OCI-LY7 (cell line): Measurements from ENCODE around the gene RBM19. TPM values are rescaled to one million over a fixed set of nuclear protein-coding genes. Genes with fewer than 3 reads are reported as not detected.

ENCODE experiments used
- BruUV-seq: library from RNA; stranded (reverse); fragments of 400-500 nt; replicated peaks from 2 replicates; lab custom pipeline; 2021; lab: Mats Ljungman, UMichigan
- CTCF ChIA-PET: fragments of 300-600 bp; sonication (Branson Sonifier 250); formaldehyde crosslinking; loops from one replicate; lab custom pipeline; 2022; ENCODE audit warnings: antibody characterized with exemption; ENCODE audit not compliant: unreplicated experiment; lab: Charles Lee
- POLR2A ChIA-PET: fragments of 300-600 bp; sonication (Branson Sonifier 250); formaldehyde crosslinking; loops from one replicate; lab custom pipeline; 2022; ENCODE audit warnings: antibody characterized with exemption; lab: Charles Lee
- DNase-seq: peaks from one replicate; pipeline ENCODE4 v3.0.0-alpha.2; 2015; ENCODE audit warnings: low spot score
- H2AFZ ChIP-seq: fragments of 200-600 bp; sonication (generic), shearing (Covaris generic); 2 replicates; pipeline ENCODE4 v1.6.1; 2014; ENCODE audit warnings: mild to moderate bottlenecking, antibody characterized with exemption, low read length, moderate library complexity
- H3K27ac ChIP-seq: fragments of 200-600 bp; sonication (generic); 2 replicates; pipeline ENCODE4 v1.5.1; 2014; ENCODE audit warnings: mixed run types, low read depth, mild to moderate bottlenecking, moderate library complexity, low read length, inconsistent platforms; ENCODE audit not compliant: poor library complexity, severe bottlenecking
- H3K36me3 ChIP-seq: fragments of 200-600 bp; sonication (generic); 2 replicates; pipeline ENCODE4 v1.6.1; 2014; ENCODE audit warnings: mild to moderate bottlenecking, antibody characterized with exemption, low read length, moderate library complexity, mixed read lengths; ENCODE audit not compliant: insufficient read depth
- H3K4me1 ChIP-seq: fragments of 200-600 bp; sonication (generic); 2 replicates; pipeline ENCODE4 v1.5.1; 2014; ENCODE audit warnings: mild to moderate bottlenecking, low read length; ENCODE audit not compliant: insufficient read depth, poor library complexity, severe bottlenecking
- H3K4me2 ChIP-seq: fragments of 200-600 bp; sonication (generic); 2 replicates; pipeline ENCODE4 v1.6.1; 2014; ENCODE audit warnings: mild to moderate bottlenecking, low read length
- H3K4me3 ChIP-seq: fragments of 200-600 bp; sonication (generic); 2 replicates; pipeline ENCODE4 v1.5.1; 2014; ENCODE audit warnings: mild to moderate bottlenecking, low read depth, low read length; ENCODE audit not compliant: poor library complexity, severe bottlenecking
- H3K79me2 ChIP-seq: fragments of 200-600 bp; sonication (generic); 2 replicates; pipeline ENCODE4 v1.6.1; 2016; ENCODE audit warnings: low read depth, mild to moderate bottlenecking, low read length, moderate library complexity, mixed read lengths; ENCODE audit not compliant: insufficient read depth
- H3K9me2 ChIP-seq: fragments of 200-600 bp; sonication (generic); 2 replicates; pipeline ENCODE4 v1.6.1; 2016; ENCODE audit warnings: mild to moderate bottlenecking, low read length, mixed read lengths; ENCODE audit not compliant: insufficient read depth
- H3K9me3 ChIP-seq: fragments of 200-600 bp; sonication (generic); 2 replicates; pipeline ENCODE4 v1.6.1; 2014; ENCODE audit warnings: mild to moderate bottlenecking, mixed run types, low read length, mixed read lengths
- H4K20me1 ChIP-seq: fragments of 200-600 bp; sonication (generic); 2 replicates; pipeline ENCODE4 v1.6.1; 2014; ENCODE audit warnings: mild to moderate bottlenecking, antibody characterized with exemption, low read length, moderate library complexity, mixed read lengths; ENCODE audit not compliant: insufficient read depth
- EZH2phosphoT487 ChIP-seq: fragments of 200-600 bp; sonication (generic); IDR thresholded peaks from 2 replicates; pipeline ENCODE4 v1.6.1; 2018; ENCODE audit warnings: low read depth, borderline replicate concordance, mild to moderate bottlenecking, mixed run types, antibody characterized with exemption, low read length, moderate library complexity, mixed read lengths
- intact Hi-C: fragments of 100-400 bp; cut with micrococcal nuclease; formaldehyde crosslinking; loops from one replicate; pipeline ENCODE4 v1.10.0; 2022; ENCODE audit not compliant: unreplicated experiment
- total RNA-seq, 2 experiments: library from RNA; depleted of rRNA in 1 of 2; stranded (reverse); fragments of >200 nt in 1 of 2; shearing (Covaris generic) in 1 of 2; gene quantifications; 2 replicates each; pipeline ENCODE4 v1.2.3, GENCODE V29; 2014 to 2022
- TF ChIP-seq, protein P1 (sequence below): fragments of 200-600 bp; sonication (generic); conservative IDR thresholded peaks from 2 replicates; pipeline ENCODE4 v1.5.1; 2014; ENCODE audit warnings: mild to moderate bottlenecking, antibody characterized with exemption, low read length, moderate library complexity, mixed read lengths

RBM19 gene
- total RNA-seq, 2 experiments from 2014 or later, result 37.8 to 46.2 TPM

DNA sequence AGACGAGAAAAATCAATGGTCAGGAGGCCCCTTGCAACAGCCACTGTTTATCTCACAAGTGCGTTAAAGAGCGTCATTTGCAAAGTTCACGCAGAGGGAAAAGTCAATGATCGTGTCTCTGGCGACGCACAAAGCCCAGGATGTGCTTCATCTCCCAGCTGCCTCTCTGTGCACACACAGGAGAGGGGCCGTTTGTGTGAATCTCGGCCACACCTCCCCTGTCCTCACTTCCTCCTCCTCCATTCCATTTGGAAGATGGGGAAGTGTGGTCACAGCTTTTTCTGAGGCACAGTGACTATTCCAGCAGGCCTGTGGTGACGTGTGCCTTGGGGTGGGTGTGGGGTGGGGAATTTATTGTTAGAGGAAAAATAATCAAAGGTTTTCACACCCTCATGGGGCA is 90.4 kb downstream of the RBM19 start:
- H3K4me1 ChIP-seq, result no peaks in the 10 kb centered on the region
- H3K79me2 ChIP-seq, result no peaks in the 10 kb centered on the region
- no peaks in the 10 kb centered on the region for H3K36me3 ChIP-seq
- DNase-seq, result no peak
- ChIA-PET POLR2A (no interaction called here), CTCF (no interaction called here)
- H3K9me2 ChIP-seq, result no peaks in the 10 kb centered on the region
- no peak overlapping the region for H3K27ac ChIP-seq
- no TSS peak for BruUV-seq
- no peak overlapping the region for H3K4me2 ChIP-seq
- H2AFZ ChIP-seq, result no peak overlapping the region
- TF ChIP-seq, protein P1, sequence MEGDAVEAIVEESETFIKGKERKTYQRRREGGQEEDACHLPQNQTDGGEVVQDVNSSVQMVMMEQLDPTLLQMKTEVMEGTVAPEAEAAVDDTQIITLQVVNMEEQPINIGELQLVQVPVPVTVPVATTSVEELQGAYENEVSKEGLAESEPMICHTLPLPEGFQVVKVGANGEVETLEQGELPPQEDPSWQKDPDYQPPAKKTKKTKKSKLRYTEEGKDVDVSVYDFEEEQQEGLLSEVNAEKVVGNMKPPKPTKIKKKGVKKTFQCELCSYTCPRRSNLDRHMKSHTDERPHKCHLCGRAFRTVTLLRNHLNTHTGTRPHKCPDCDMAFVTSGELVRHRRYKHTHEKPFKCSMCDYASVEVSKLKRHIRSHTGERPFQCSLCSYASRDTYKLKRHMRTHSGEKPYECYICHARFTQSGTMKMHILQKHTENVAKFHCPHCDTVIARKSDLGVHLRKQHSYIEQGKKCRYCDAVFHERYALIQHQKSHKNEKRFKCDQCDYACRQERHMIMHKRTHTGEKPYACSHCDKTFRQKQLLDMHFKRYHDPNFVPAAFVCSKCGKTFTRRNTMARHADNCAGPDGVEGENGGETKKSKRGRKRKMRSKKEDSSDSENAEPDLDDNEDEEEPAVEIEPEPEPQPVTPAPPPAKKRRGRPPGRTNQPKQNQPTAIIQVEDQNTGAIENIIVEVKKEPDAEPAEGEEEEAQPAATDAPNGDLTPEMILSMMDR, result no peak
- no peak for TF ChIP-seq EZH2phosphoT487
- no peaks in the 10 kb centered on the region for H4K20me1 ChIP-seq
- intact Hi-C loops, result no loop called here
- no peak overlapping the region for H3K4me3 ChIP-seq
- H3K9me3 ChIP-seq, result no peaks in the 10 kb centered on the region

DNA sequence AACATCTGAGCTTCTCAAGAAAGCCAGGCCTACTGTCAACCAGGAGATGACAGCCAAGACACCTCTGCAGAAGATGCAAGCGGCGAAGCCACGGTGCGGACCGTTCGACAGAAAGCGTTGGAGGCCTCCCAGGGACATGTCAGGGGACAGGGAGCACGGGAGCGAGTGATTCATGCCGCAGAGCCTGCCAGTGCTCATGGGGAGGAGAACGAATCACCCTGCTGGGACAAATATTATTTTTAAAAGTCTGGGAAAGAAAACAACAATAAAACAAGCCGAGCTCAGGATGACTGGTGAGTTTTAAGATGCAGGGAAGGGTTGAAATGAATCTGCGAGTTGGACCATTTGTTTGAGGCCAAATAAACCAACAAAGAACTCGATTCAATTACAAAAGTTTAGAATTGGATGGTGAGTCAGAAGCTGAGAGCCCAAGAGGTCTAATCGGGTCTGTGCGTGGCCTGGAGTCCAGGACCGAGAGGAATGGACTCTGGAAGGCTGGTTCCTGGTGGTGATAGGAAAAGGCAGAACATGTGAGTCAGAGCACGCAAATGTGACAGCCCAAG is 91.0 kb downstream of the RBM19 start:
- H4K20me1 ChIP-seq, result no peaks in the 10 kb centered on the region
- intact Hi-C loops, result no loop called here
- no peaks in the 10 kb centered on the region for H3K36me3 ChIP-seq
- TF ChIP-seq, protein P1, result no peak
- no peak for TF ChIP-seq EZH2phosphoT487
- no peak overlapping the region for H3K4me3 ChIP-seq
- no peaks in the 10 kb centered on the region for H3K4me1 ChIP-seq
- ChIA-PET CTCF (no interaction called here), POLR2A (no interaction called here)
- H3K9me2 ChIP-seq, result no peaks in the 10 kb centered on the region
- H3K79me2 ChIP-seq, result no peaks in the 10 kb centered on the region
- H2AFZ ChIP-seq, result no peak overlapping the region
- no peak overlapping the region for H3K4me2 ChIP-seq
- no TSS peak for BruUV-seq
- H3K27ac ChIP-seq, result no peak overlapping the region
- DNase-seq, result no peak
- H3K9me3 ChIP-seq, result no peaks in the 10 kb centered on the region

GRCh38 chr12:113874326-113874725 is 91.8 kb downstream of the RBM19 start:
- Histone ChIP-seq H3K36me3 (no peaks in the 10 kb centered on the region), H3K4me1 (no peaks in the 10 kb centered on the region), H3K4me2 (no peak overlapping the region), H3K9me2 (no peaks in the 10 kb centered on the region), H3K9me3 (no peaks in the 10 kb centered on the region), H3K27ac (no peak overlapping the region), H4K20me1 (no peaks in the 10 kb centered on the region), H2AFZ (no peak overlapping the region), H3K79me2 (no peaks in the 10 kb centered on the region), H3K4me3 (no peak overlapping the region)
- TF ChIP-seq, protein P1, result no peak
- TF ChIP-seq EZH2phosphoT487, result no peak
- POLR2A ChIA-PET, result no interaction called here
- DNase-seq, result no peak
- CTCF ChIA-PET, result no interaction called here
- no TSS peak for BruUV-seq
- intact Hi-C loops, result no loop called here
